ENCODE data around the gene TLK1. TPM values are rescaled to one million over a fixed set of nuclear protein-coding genes. Genes with fewer than 3 reads are reported as not detected.

The TLK1 gene
- polyA plus RNA-seq = 33.1 and 35.1 TPM in 2 replicates
- polyA minus RNA-seq = 80.3 and 95.5 TPM in 2 replicates

GRCh38 chr2:171160119-171160955 is at the start of gene TLK1:
TLK1 (minus strand) TSS chr2:171160893; CDS start chr2:171160428, 465 bp downstream.
- Histone ChIP-seq H4K20me1 (ENCODE audit: insufficient read depth) (no peaks in the 10 kb centered on the region), H3K27ac (ENCODE audit: low read length) (peak within 1 kb of the TSS; percentile 92), H3K79me2 (replicated peaks; ENCODE audit: insufficient read depth, low read length) (peaks cover 39% of the 10 kb centered on the region), H3F3A (ENCODE audit: insufficient read depth, low read length, poor library complexity, severe bottlenecking) (no peaks in the 10 kb centered on the region), H3K36me3 (ENCODE audit: insufficient read depth, low read length) (no peaks in the 10 kb centered on the region), H3K4me3 (ENCODE audit: low read length) (peak within 1 kb of the TSS; percentile 88), H3K27me3 (ENCODE audit: insufficient read depth, low read depth, low read length) (no peaks in the 10 kb centered on the region), H3K4me2 (ENCODE audit: low read length) (peak within 1 kb of the TSS; percentile 27), H3K9me3 (ENCODE audit: low read length) (no peaks in the 10 kb centered on the region), H3K9ac (ENCODE audit: low read length) (peak within 1 kb of the TSS; percentile 87), H2AFZ (ENCODE audit: low read depth, low read length) (peak within 1 kb of the TSS; percentile 61), H3K9me2 (ENCODE audit: insufficient read depth, low read length) (no peaks in the 10 kb centered on the region)
- no peak for TF ChIP-seq EZH2 (IDR thresholded peaks at IDR 0.05; ENCODE audit: borderline replicate concordance, insufficient read depth, low read length, poor library complexity, severe bottlenecking)
- no peak for TF ChIP-seq EP300 (conservative IDR thresholded peaks at IDR 0.05; ENCODE audit: poor library complexity, severe bottlenecking)
- TF ChIP-seq SMC3 (conservative IDR thresholded peaks at IDR 0.05; ENCODE audit: poor library complexity) = no peak
- peak; percentile 50 for TF ChIP-seq RAD21 (conservative IDR thresholded peaks at IDR 0.05)
- TF ChIP-seq MXI1 (conservative IDR thresholded peaks at IDR 0.05; ENCODE audit: poor library complexity, severe bottlenecking) = peak; percentile 49
- peak; percentile 6 for TF ChIP-seq POLR2AphosphoS5 (IDR thresholded peaks at IDR 0.05)
- peak; percentile 20 for TF ChIP-seq REST (IDR thresholded peaks at IDR 0.05; ENCODE audit: borderline replicate concordance)
- TF ChIP-seq TAF1 (IDR thresholded peaks at IDR 0.05; ENCODE audit: low read depth) = peak; percentile 52
- TF ChIP-seq CTCF (IDR thresholded peaks at IDR 0.05; ENCODE audit: poor library complexity, severe bottlenecking) = peak; percentile 34

- Histone ChIP-seq H3K4me2 (ENCODE audit: low read length) (no peak overlapping the region), H3K9ac (ENCODE audit: low read length) (no peak overlapping the region), H4K20me1 (ENCODE audit: insufficient read depth) (no peaks in the 10 kb centered on the region), H3K9me3 (ENCODE audit: low read length) (no peaks in the 10 kb centered on the region), H3K9me2 (ENCODE audit: insufficient read depth, low read length) (no peaks in the 10 kb centered on the region), H3F3A (ENCODE audit: insufficient read depth, low read length, poor library complexity, severe bottlenecking) (no peaks in the 10 kb centered on the region), H3K79me2 (replicated peaks; ENCODE audit: insufficient read depth, low read length) (no peaks in the 10 kb centered on the region), H3K36me3 (ENCODE audit: insufficient read depth, low read length) (no peaks in the 10 kb centered on the region), H3K4me3 (ENCODE audit: low read length) (no peak overlapping the region), H3K27me3 (ENCODE audit: insufficient read depth, low read depth, low read length) (no peaks in the 10 kb centered on the region), H3K27ac (ENCODE audit: low read length) (no peak overlapping the region), H2AFZ (ENCODE audit: low read depth, low read length) (no peak overlapping the region)
- no peak for TF ChIP-seq CTCF (IDR thresholded peaks at IDR 0.05; ENCODE audit: poor library complexity, severe bottlenecking)
- no peak for TF ChIP-seq RAD21 (conservative IDR thresholded peaks at IDR 0.05)
- no peak for TF ChIP-seq SMC3 (conservative IDR thresholded peaks at IDR 0.05; ENCODE audit: poor library complexity)
- TF ChIP-seq REST (IDR thresholded peaks at IDR 0.05; ENCODE audit: borderline replicate concordance) = no peak
- no peak for TF ChIP-seq EZH2 (IDR thresholded peaks at IDR 0.05; ENCODE audit: borderline replicate concordance, insufficient read depth, low read length, poor library complexity, severe bottlenecking)
- TF ChIP-seq EP300 (conservative IDR thresholded peaks at IDR 0.05; ENCODE audit: poor library complexity, severe bottlenecking) = no peak
- TF ChIP-seq POLR2AphosphoS5 (IDR thresholded peaks at IDR 0.05) = no peak
- TF ChIP-seq TAF1 (IDR thresholded peaks at IDR 0.05; ENCODE audit: low read depth) = no peak
- no peak for TF ChIP-seq MXI1 (conservative IDR thresholded peaks at IDR 0.05; ENCODE audit: poor library complexity, severe bottlenecking)
Measured at GRCh38 chr2:171210216-171210863, 49.6 kb upstream of the TLK1 start.

Data from neural cell (in vitro differentiated cells).